SK-N-SH treated with all-trans-retinoic acid at 6 μM for 48 hours (cell line): ENCODE measurements around the gene SLC6A15.

Experiments
- ATAC-seq: fragments of 200-7000 bp; cut with Tn5 transposase; 3 replicates; pipeline ENCODE4 v1.9.1; 2020; ENCODE audit warnings: mild to moderate bottlenecking, moderate library complexity
- ARNTL ChIP-seq: fragments of 450-650 bp; formaldehyde crosslinking; IDR thresholded peaks from 2 replicates; pipeline ENCODE4 v1.5.0; 2020; ENCODE audit warnings: low read depth, mild to moderate bottlenecking, moderate library complexity, borderline replicate concordance
- BACH2 ChIP-seq: fragments of 250-450 bp; sonication (Bioruptor Pico); IDR thresholded peaks from 2 replicates; pipeline ENCODE4 v1.9.0; 2021; ENCODE audit warnings: mild to moderate bottlenecking, borderline replicate concordance
- CSDC2 ChIP-seq: fragments of 250-450 bp; sonication (Bioruptor Pico); IDR thresholded peaks from 2 replicates; pipeline ENCODE4 v1.5.0; 2020; ENCODE audit warnings: mild to moderate bottlenecking, moderate library complexity
- ESRRG ChIP-seq: fragments of 250-450 bp; sonication (Bioruptor Pico); IDR thresholded peaks from 2 replicates; pipeline ENCODE4 v1.6.1; 2021; ENCODE audit warnings: mild to moderate bottlenecking
- GLIS3 ChIP-seq: fragments of 250-450 bp; sonication (Bioruptor Pico); IDR thresholded peaks from 2 replicates; pipeline ENCODE4 v1.5.0; 2020; ENCODE audit warnings: mild to moderate bottlenecking, moderate library complexity
- ISL1 ChIP-seq: fragments of 250-450 bp; sonication (Bioruptor Pico); IDR thresholded peaks from 2 replicates; pipeline ENCODE4 v2.1.2; 2022; ENCODE audit warnings: mild to moderate bottlenecking, moderate library complexity
- PPARA ChIP-seq: fragments of 250-450 bp; sonication (Bioruptor Pico); IDR thresholded peaks from 2 replicates; pipeline ENCODE4 v1.5.0; 2020; ENCODE audit warnings: mild to moderate bottlenecking, borderline replicate concordance
- SNAI2 ChIP-seq: fragments of 250-450 bp; sonication (Bioruptor Pico); IDR thresholded peaks from 2 replicates; pipeline ENCODE4 v1.5.0; 2020; ENCODE audit warnings: mild to moderate bottlenecking, moderate library complexity
- TCF4 ChIP-seq: fragments of 250-450 bp; sonication (Bioruptor Pico); IDR thresholded peaks from 2 replicates; pipeline ENCODE4 v1.8.0; 2021; ENCODE audit warnings: mild to moderate bottlenecking, moderate library complexity, borderline replicate concordance
- TOX ChIP-seq: fragments of 250-450 bp; sonication (Bioruptor Pico); IDR thresholded peaks from 2 replicates; pipeline ENCODE4 v1.8.0; 2021; ENCODE audit warnings: mild to moderate bottlenecking, moderate library complexity, borderline replicate concordance
- ZC3H10 ChIP-seq: fragments of 250-450 bp; sonication (Bioruptor Pico); IDR thresholded peaks from 2 replicates; pipeline ENCODE4 v1.5.1; 2021; ENCODE audit warnings: mild to moderate bottlenecking, moderate library complexity
- ZFP3 ChIP-seq: fragments of 250-450 bp; sonication (Bioruptor Pico); IDR thresholded peaks from 2 replicates; pipeline ENCODE4 v1.5.0; 2020; ENCODE audit warnings: mild to moderate bottlenecking, moderate library complexity
- ZFP30 ChIP-seq: fragments of 450-650 bp; formaldehyde crosslinking; IDR thresholded peaks from 2 replicates; pipeline ENCODE4 v1.5.0; 2022; ENCODE audit warnings: mild to moderate bottlenecking, moderate library complexity
- ZNF565 ChIP-seq: fragments of 450-650 bp; formaldehyde crosslinking; conservative IDR thresholded peaks from 2 replicates; pipeline ENCODE4 v1.5.0; 2020; ENCODE audit warnings: low read depth, mild to moderate bottlenecking, moderate library complexity
- ZNF70 ChIP-seq: fragments of 450-650 bp; formaldehyde crosslinking; IDR thresholded peaks from 2 replicates; pipeline ENCODE4 v1.5.0; 2020; ENCODE audit warnings: mild to moderate bottlenecking, moderate library complexity
- TF ChIP-seq, protein P1 (sequence below): fragments of 250-450 bp; sonication (Bioruptor Pico); IDR thresholded peaks from 2 replicates; pipeline ENCODE4 v1.5.1; 2020; ENCODE audit warnings: low read depth, mild to moderate bottlenecking, moderate library complexity
- TF ChIP-seq, protein P2 (sequence below): fragments of 250-450 bp; sonication (Bioruptor Pico); IDR thresholded peaks from 2 replicates; pipeline ENCODE4 v1.5.1; 2021; ENCODE audit warnings: mild to moderate bottlenecking, moderate library complexity
- TF ChIP-seq, protein P3 (sequence below): fragments of 250-450 bp; sonication (Bioruptor Pico); IDR thresholded peaks from 2 replicates; pipeline ENCODE4 v1.8.0; 2021; ENCODE audit warnings: low read depth, mild to moderate bottlenecking, moderate library complexity, borderline replicate concordance
- TF ChIP-seq, protein P4 (sequence below): fragments of 250-450 bp; sonication (Bioruptor Pico); IDR thresholded peaks from 2 replicates; pipeline ENCODE4 v1.5.0; 2020; ENCODE audit warnings: mild to moderate bottlenecking, moderate library complexity
- TF ChIP-seq, protein P5 (sequence below): fragments of 250-450 bp; sonication (Bioruptor Pico); IDR thresholded peaks from 2 replicates; pipeline ENCODE4 v1.8.0; 2020; ENCODE audit warnings: mild to moderate bottlenecking, moderate library complexity, borderline replicate concordance

SLC6A15 gene

DNA sequence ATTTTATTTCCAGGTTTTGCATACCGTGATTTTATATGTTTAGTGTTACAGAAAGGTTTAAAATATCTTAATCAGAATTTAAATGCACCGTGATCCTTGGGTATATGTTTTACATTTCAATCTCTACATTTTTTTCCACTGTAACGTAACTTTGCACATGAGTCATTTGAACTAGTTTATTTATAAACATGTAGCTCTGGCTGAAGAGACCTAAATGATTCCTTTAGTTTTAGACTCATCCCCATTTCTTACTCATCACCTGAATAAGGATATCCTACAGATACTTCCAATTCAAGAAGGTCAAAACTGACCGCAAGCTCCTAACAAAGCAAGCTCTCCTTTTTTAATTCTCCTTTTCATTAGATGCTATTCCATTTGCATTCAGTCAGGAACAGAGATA is 42.7 kb upstream of the SLC6A15 start:
- ATAC-seq, result no peak

DNA sequence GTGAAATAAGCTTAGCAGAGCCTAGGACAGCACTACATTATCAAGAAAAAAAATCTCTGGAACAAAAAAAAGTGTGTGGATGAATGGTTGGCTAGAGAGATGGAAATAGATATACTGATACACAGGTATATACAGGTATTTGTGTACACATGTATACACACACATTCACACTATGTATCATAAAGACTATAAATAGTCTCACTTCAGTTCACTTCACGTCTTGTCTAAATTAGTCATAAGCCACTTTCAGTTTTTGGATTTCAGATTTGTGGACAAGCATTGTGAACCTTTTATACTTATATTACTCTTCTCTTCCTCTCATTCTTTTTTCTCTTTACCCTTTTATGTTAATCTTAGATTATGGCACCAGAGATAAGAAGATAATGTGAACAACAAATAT is 41.8 kb upstream of the SLC6A15 start:
- ATAC-seq, result no peak
- no peak for TF ChIP-seq ZNF70
- TF ChIP-seq, protein P1, sequence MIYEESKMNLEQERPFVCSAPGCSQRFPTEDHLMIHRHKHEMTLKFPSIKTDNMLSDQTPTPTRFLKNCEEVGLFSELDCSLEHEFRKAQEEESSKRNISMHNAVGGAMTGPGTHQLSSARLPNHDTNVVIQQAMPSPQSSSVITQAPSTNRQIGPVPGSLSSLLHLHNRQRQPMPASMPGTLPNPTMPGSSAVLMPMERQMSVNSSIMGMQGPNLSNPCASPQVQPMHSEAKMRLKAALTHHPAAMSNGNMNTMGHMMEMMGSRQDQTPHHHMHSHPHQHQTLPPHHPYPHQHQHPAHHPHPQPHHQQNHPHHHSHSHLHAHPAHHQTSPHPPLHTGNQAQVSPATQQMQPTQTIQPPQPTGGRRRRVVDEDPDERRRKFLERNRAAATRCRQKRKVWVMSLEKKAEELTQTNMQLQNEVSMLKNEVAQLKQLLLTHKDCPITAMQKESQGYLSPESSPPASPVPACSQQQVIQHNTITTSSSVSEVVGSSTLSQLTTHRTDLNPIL, result no peak
- TF ChIP-seq, protein P2, sequence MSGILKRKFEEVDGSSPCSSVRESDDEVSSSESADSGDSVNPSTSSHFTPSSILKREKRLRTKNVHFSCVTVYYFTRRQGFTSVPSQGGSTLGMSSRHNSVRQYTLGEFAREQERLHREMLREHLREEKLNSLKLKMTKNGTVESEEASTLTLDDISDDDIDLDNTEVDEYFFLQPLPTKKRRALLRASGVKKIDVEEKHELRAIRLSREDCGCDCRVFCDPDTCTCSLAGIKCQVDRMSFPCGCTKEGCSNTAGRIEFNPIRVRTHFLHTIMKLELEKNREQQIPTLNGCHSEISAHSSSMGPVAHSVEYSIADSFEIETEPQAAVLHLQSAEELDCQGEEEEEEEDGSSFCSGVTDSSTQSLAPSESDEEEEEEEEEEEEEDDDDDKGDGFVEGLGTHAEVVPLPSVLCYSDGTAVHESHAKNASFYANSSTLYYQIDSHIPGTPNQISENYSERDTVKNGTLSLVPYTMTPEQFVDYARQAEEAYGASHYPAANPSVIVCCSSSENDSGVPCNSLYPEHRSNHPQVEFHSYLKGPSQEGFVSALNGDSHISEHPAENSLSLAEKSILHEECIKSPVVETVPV (CRISPR knock-in tag), result no peak
- no peak for TF ChIP-seq BACH2
- no peak for TF ChIP-seq ZFP3
- no peak for TF ChIP-seq ISL1 (CRISPR knock-in tag)
- TF ChIP-seq ESRRG (CRISPR knock-in tag), result no peak
- TF ChIP-seq ZNF565 (CRISPR knock-in tag), result no peak
- TF ChIP-seq CSDC2 (CRISPR knock-in tag), result no peak
- TF ChIP-seq TCF4, result no peak
- TF ChIP-seq, protein P3, sequence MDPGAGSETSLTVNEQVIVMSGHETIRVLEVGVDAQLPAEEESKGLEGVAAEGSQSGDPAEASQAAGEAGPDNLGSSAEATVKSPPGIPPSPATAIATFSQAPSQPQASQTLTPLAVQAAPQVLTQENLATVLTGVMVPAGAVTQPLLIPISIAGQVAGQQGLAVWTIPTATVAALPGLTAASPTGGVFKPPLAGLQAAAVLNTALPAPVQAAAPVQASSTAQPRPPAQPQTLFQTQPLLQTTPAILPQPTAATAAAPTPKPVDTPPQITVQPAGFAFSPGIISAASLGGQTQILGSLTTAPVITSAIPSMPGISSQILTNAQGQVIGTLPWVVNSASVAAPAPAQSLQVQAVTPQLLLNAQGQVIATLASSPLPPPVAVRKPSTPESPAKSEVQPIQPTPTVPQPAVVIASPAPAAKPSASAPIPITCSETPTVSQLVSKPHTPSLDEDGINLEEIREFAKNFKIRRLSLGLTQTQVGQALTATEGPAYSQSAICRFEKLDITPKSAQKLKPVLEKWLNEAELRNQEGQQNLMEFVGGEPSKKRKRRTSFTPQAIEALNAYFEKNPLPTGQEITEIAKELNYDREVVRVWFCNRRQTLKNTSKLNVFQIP, result no peak
- TF ChIP-seq ZC3H10 (CRISPR knock-in tag), result no peak
- TF ChIP-seq GLIS3 (CRISPR knock-in tag), result no peak

More for the DNA sequence above, 42.7 kb upstream of the SLC6A15 start:
- TF ChIP-seq BACH2 (no peak), ZFP30 (CRISPR knock-in tag) (no peak), ZC3H10 (CRISPR knock-in tag) (no peak), TOX (CRISPR knock-in tag) (no peak), GLIS3 (CRISPR knock-in tag) (no peak), SNAI2 (CRISPR knock-in tag) (no peak), CSDC2 (CRISPR knock-in tag) (no peak), ARNTL (CRISPR knock-in tag) (no peak), ZNF70 (no peak), PPARA (CRISPR knock-in tag) (no peak), ZNF565 (CRISPR knock-in tag) (no peak)
- TF ChIP-seq, protein P4, sequence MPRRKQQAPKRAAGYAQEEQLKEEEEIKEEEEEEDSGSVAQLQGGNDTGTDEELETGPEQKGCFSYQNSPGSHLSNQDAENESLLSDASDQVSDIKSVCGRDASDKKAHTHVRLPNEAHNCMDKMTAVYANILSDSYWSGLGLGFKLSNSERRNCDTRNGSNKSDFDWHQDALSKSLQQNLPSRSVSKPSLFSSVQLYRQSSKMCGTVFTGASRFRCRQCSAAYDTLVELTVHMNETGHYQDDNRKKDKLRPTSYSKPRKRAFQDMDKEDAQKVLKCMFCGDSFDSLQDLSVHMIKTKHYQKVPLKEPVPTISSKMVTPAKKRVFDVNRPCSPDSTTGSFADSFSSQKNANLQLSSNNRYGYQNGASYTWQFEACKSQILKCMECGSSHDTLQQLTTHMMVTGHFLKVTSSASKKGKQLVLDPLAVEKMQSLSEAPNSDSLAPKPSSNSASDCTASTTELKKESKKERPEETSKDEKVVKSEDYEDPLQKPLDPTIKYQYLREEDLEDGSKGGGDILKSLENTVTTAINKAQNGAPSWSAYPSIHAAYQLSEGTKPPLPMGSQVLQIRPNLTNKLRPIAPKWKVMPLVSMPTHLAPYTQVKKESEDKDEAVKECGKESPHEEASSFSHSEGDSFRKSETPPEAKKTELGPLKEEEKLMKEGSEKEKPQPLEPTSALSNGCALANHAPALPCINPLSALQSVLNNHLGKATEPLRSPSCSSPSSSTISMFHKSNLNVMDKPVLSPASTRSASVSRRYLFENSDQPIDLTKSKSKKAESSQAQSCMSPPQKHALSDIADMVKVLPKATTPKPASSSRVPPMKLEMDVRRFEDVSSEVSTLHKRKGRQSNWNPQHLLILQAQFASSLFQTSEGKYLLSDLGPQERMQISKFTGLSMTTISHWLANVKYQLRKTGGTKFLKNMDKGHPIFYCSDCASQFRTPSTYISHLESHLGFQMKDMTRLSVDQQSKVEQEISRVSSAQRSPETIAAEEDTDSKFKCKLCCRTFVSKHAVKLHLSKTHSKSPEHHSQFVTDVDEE (CRISPR knock-in tag), result no peak
- TF ChIP-seq, protein P1, result no peak
- TF ChIP-seq, protein P5, sequence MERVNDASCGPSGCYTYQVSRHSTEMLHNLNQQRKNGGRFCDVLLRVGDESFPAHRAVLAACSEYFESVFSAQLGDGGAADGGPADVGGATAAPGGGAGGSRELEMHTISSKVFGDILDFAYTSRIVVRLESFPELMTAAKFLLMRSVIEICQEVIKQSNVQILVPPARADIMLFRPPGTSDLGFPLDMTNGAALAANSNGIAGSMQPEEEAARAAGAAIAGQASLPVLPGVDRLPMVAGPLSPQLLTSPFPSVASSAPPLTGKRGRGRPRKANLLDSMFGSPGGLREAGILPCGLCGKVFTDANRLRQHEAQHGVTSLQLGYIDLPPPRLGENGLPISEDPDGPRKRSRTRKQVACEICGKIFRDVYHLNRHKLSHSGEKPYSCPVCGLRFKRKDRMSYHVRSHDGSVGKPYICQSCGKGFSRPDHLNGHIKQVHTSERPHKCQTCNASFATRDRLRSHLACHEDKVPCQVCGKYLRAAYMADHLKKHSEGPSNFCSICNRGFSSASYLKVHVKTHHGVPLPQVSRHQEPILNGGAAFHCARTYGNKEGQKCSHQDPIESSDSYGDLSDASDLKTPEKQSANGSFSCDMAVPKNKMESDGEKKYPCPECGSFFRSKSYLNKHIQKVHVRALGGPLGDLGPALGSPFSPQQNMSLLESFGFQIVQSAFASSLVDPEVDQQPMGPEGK (CRISPR knock-in tag), result no peak
- TF ChIP-seq, protein P3, result no peak
- TF ChIP-seq, protein P2 (CRISPR knock-in tag), result no peak
